Calu3 (cell line): Measurements from ENCODE around the gene SPAM1. TPM values are rescaled to one million over a fixed set of nuclear protein-coding genes. Genes with fewer than 3 reads are reported as not detected.

Experiments
- BruUV-seq: library from RNA; stranded (reverse); fragments of 400-500 nt; replicated peaks from 2 replicates; lab custom pipeline; 2021; lab: Mats Ljungman, UMichigan
- CTCF ChIA-PET: fragments of 300-600 bp; sonication (Branson Sonifier 250); formaldehyde crosslinking; loops from one replicate; lab custom pipeline; 2022; ENCODE audit warnings: antibody characterized with exemption; lab: Charles Lee
- DNase-seq: peaks from one replicate; pipeline ENCODE4 v3.0.0; 2022
- H3K27ac Mint-ChIP-seq: one replicate; pipeline ENCODE4 v1.8.0; 2022; ENCODE audit warnings: mixed read lengths; ENCODE audit not compliant: unreplicated experiment
- H3K27me3 Mint-ChIP-seq: one replicate; pipeline ENCODE4 v1.8.0; 2022; ENCODE audit warnings: mixed read lengths; ENCODE audit not compliant: unreplicated experiment
- H3K36me3 Mint-ChIP-seq: one replicate; pipeline ENCODE4 v1.8.0; 2022; ENCODE audit warnings: mild to moderate bottlenecking, moderate library complexity, mixed read lengths; ENCODE audit not compliant: insufficient read depth, unreplicated experiment
- H3K4me1 Mint-ChIP-seq: one replicate; pipeline ENCODE4 v1.8.0; 2022; ENCODE audit warnings: mild to moderate bottlenecking, low read depth, mixed read lengths; ENCODE audit not compliant: unreplicated experiment
- H3K4me3 Mint-ChIP-seq: one replicate; pipeline ENCODE4 v1.8.0; 2022; ENCODE audit warnings: mild to moderate bottlenecking, low read depth, moderate library complexity, mixed read lengths; ENCODE audit not compliant: unreplicated experiment
- H3K9me3 Mint-ChIP-seq: one replicate; pipeline ENCODE4 v1.8.0; 2022; ENCODE audit warnings: low read depth, mixed read lengths; ENCODE audit not compliant: unreplicated experiment
- intact Hi-C: fragments of 100-400 bp; cut with micrococcal nuclease; formaldehyde crosslinking; loops from one replicate; pipeline ENCODE4 v1.10.0; 2022; ENCODE audit not compliant: unreplicated experiment
- total RNA-seq: library from RNA; stranded (reverse); gene quantifications from 2 replicates; pipeline ENCODE4 v1.2.3, GENCODE V29; 2022
- TF ChIP-seq, protein P1 (sequence below): fragments of 200-600 bp; IDR thresholded peaks from one replicate; pipeline ENCODE4 v1.8.0; 2022; ENCODE audit warnings: antibody characterized with exemption; ENCODE audit not compliant: unreplicated experiment

SPAM1 gene
- total RNA-seq, 1 experiment from 2014 or later, result not detected

DNA sequence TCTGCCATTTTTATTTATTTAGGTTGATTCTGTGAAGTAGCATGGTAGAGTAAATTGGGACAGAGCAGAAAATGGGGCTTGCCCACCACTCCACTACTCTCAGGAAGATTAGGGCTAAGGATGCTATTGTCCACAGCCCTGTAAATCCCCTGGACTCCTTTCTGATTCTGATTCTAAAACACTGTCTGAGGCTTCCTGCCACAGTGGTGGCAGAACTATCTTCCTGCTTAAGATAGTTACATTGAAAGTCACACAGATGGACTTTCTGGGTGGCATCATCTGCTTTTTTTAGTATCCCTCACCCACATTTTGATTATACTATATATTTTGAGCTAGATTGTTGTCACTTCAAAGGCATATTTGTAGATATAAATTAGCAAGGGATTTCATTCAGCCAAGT lies 50.0 kb downstream of the SPAM1 start:
- intact Hi-C loops, result no loop called here
- no TSS peak for BruUV-seq
- Mint-ChIP-seq H3K4me3 (no peak overlapping the region), H3K9me3 (no peaks in the 10 kb centered on the region), H3K36me3 (no peaks in the 10 kb centered on the region), H3K4me1 (peaks cover 7% of the 10 kb centered on the region), H3K27me3 (peaks cover 43% of the 10 kb centered on the region), H3K27ac (no peak overlapping the region)
- CTCF ChIA-PET, result no interaction called here
- no peak for DNase-seq
- TF ChIP-seq, protein P1, sequence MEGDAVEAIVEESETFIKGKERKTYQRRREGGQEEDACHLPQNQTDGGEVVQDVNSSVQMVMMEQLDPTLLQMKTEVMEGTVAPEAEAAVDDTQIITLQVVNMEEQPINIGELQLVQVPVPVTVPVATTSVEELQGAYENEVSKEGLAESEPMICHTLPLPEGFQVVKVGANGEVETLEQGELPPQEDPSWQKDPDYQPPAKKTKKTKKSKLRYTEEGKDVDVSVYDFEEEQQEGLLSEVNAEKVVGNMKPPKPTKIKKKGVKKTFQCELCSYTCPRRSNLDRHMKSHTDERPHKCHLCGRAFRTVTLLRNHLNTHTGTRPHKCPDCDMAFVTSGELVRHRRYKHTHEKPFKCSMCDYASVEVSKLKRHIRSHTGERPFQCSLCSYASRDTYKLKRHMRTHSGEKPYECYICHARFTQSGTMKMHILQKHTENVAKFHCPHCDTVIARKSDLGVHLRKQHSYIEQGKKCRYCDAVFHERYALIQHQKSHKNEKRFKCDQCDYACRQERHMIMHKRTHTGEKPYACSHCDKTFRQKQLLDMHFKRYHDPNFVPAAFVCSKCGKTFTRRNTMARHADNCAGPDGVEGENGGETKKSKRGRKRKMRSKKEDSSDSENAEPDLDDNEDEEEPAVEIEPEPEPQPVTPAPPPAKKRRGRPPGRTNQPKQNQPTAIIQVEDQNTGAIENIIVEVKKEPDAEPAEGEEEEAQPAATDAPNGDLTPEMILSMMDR, result no peak

DNA sequence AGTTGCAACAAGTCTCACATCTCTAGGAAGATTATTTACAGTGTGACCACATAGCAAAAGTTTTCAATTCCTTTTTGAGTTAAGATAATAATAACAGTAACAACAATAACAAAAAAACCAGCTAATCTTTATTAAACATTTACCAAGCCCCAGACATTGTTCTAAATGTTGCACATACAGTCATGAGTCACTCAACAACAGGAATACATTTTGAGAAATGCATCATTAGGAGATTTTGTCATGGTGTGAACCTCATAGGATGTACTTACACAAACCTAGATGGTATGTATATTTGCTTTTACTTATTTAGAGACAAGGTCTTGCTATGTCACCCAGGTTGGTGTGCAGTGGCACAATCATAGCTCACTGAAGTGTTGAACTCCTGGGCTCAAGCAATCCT lies 52.0 kb downstream of the SPAM1 start:
- peaks cover 8% of the 10 kb centered on the region for H3K4me1 Mint-ChIP-seq
- TF ChIP-seq, protein P1, result no peak
- no peaks in the 10 kb centered on the region for H3K36me3 Mint-ChIP-seq
- peaks cover 43% of the 10 kb centered on the region for H3K27me3 Mint-ChIP-seq
- BruUV-seq, result no TSS peak
- CTCF ChIA-PET, result no interaction called here
- DNase-seq, result no peak
- H3K9me3 Mint-ChIP-seq, result no peaks in the 10 kb centered on the region
- H3K27ac Mint-ChIP-seq, result no peak overlapping the region
- intact Hi-C loops, result no loop called here
- H3K4me3 Mint-ChIP-seq, result no peak overlapping the region

DNA sequence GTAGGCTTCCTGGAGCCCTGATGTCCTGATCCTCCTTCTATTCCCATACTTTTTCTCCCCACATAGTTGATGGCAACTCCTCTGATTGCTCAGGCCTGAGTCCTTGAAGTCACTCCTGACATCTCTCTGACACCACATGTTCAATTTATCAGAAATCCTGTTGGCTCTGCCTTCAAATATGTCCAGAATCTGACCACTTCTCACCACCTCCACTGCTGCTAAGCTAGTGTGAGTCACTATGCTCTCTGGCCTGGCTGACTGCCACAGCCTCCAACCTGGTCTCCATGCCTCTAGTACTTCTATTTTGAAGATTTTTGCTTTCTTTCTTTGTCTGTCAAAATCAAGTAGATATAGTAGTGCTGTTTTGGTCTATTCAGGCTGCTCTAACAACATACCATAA lies 54.8 kb downstream of the SPAM1 start:
- no peaks in the 10 kb centered on the region for H3K36me3 Mint-ChIP-seq
- H3K9me3 Mint-ChIP-seq, result no peaks in the 10 kb centered on the region
- H3K4me3 Mint-ChIP-seq, result no peak overlapping the region
- no TSS peak for BruUV-seq
- CTCF ChIA-PET, result interaction anchor here (0.6 kb wide), 1 partner anchor 10 kb away, joined by 3 read pairs; no protein-coding TSS in a partner anchor
- no peak overlapping the region for H3K27ac Mint-ChIP-seq
- intact Hi-C loops, result no loop called here
- H3K4me1 Mint-ChIP-seq, result peaks cover 8% of the 10 kb centered on the region
- DNase-seq, result peak; percentile 17
- TF ChIP-seq, protein P1, result no peak
- H3K27me3 Mint-ChIP-seq, result peaks cover 21% of the 10 kb centered on the region

DNA sequence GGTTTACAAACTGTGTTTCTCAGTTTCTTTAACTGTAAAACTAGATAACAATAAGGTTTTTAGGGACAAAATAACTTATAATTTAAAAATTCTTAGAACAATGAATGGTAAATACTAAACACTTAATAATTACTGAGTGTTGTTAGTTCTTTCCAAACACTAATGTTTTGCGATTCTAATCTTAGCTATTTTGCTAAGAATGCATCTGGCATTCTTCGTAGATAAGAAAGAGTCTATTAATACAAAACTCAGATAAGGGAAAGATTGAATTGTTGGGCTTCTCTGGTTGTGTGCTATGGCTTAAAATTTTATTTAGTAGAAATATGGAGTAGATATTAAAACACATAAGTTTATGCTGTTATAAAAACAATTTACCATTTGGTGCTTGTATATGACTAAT lies 62.4 kb downstream of the SPAM1 start:
- peaks cover 16% of the 10 kb centered on the region for H3K27me3 Mint-ChIP-seq
- no TSS peak for BruUV-seq
- TF ChIP-seq, protein P1, result no peak
- no peak for DNase-seq
- intact Hi-C loops, result no loop called here
- H3K4me1 Mint-ChIP-seq, result no peaks in the 10 kb centered on the region
- H3K9me3 Mint-ChIP-seq, result no peaks in the 10 kb centered on the region
- H3K36me3 Mint-ChIP-seq, result no peaks in the 10 kb centered on the region
- no peak overlapping the region for H3K4me3 Mint-ChIP-seq
- CTCF ChIA-PET, result no interaction called here
- no peak overlapping the region for H3K27ac Mint-ChIP-seq
